UCSD-AML1 (cell line): ENCODE results near the gene RAD51B.
"Not testable (repeated sequence)": the region's sequence is repeated elsewhere in the genome, so short reads cannot be mapped to it uniquely, and the experiment has no call there.

Experiments
- DNase-seq: peaks from one replicate; lab custom pipeline; 2025; ENCODE audit not compliant: unreplicated experiment; lab: John Stamatoyannopoulos, UW

RAD51B gene

GRCh38 chr14:68698773-68699172 is 879.2 kb downstream of the RAD51B start:
- DNase-seq, result not testable (repeated sequence)

- DNase-seq, result no peak
These were observed 881.6 kb downstream of the RAD51B start for GRCh38 chr14:68701001-68701741.

- no peak for DNase-seq
These were observed 882.6 kb downstream of the RAD51B start for GRCh38 chr14:68702135-68702534.

- no peak for DNase-seq
These were observed 883.0 kb downstream of the RAD51B start for GRCh38 chr14:68702578-68702977.

- no peak for DNase-seq
These were observed 883.5 kb downstream of the RAD51B start for GRCh38 chr14:68703093-68703492.

GRCh38 chr14:68704736-68705720 is 885.4 kb downstream of the RAD51B start:
- no peak for DNase-seq

- DNase-seq, result no peak
These were observed 886.2 kb downstream of the RAD51B start for GRCh38 chr14:68705741-68706283.

- no peak for DNase-seq
These were observed 887.9 kb downstream of the RAD51B start for GRCh38 chr14:68707482-68707881.

GRCh38 chr14:68708343-68708742 is 888.8 kb downstream of the RAD51B start:
- DNase-seq, result no peak

- no peak for DNase-seq
These were observed 889.4 kb downstream of the RAD51B start for GRCh38 chr14:68709007-68709406.

- no peak for DNase-seq
These were observed 891.2 kb downstream of the RAD51B start for GRCh38 chr14:68710776-68711175.

GRCh38 chr14:68711561-68712309 is 892.2 kb downstream of the RAD51B start:
- no peak for DNase-seq

GRCh38 chr14:68712703-68713370 is 893.3 kb downstream of the RAD51B start:
- DNase-seq, result no peak

GRCh38 chr14:68713782-68714181 is 894.2 kb downstream of the RAD51B start:
- DNase-seq, result no peak

GRCh38 chr14:68714991-68715924 is 895.7 kb downstream of the RAD51B start:
- DNase-seq, result no peak

- no peak for DNase-seq
These were observed 897.1 kb downstream of the RAD51B start for GRCh38 chr14:68716698-68717097.

GRCh38 chr14:68718023-68718990 is 898.7 kb downstream of the RAD51B start:
- no peak for DNase-seq
